HG03103 (cell line): ENCODE measurements around the gene ABCC8.

ENCODE experiments used
- ATAC-seq: cut with Tn5 transposase; IDR thresholded peaks from one replicate; pipeline ENCODE4 v1.9.1; 2021; ENCODE audit warnings: low read depth; ENCODE audit not compliant: unreplicated experiment

Gene ABCC8

DNA sequence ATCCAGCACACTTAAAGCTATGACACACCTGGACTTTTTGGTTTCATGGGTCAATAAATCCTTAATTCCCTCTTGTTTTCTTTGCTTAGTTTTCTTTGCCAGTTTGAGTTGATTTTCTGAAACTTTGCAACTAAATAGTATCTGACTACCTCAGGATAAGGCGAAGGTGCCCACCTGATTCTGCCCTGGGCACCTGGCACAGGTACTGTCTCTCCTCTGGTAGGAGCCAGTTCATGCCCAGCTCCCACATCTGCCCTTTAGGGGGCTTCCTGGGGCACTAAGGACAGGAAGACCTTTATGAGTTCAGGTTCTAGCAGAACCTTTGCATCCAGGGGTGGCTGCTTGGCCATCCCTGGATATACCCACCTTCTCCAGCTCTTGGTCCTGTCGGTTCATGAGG lies 68.6 kb downstream of the ABCC8 start:
- ATAC-seq, result no peak

DNA sequence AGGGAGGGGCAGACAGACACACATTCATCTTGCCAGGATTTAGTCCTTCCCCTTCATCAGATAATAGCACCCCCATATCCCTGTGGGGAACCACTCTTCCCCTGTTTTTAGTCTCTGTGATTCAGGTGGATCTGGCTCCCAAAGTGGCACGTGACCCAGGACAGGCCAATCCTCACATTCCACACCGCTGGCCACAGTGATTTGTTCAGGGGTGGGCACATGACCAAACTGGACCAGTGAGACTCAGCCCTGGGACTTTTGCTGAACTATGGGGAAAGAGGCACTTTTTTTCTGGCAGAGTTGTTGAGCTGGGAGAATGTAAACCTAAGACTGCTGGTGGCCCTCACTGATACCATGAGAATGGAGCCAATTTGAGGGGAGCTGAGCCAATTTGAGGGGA lies 69.1 kb downstream of the ABCC8 start:
- no peak for ATAC-seq

DNA sequence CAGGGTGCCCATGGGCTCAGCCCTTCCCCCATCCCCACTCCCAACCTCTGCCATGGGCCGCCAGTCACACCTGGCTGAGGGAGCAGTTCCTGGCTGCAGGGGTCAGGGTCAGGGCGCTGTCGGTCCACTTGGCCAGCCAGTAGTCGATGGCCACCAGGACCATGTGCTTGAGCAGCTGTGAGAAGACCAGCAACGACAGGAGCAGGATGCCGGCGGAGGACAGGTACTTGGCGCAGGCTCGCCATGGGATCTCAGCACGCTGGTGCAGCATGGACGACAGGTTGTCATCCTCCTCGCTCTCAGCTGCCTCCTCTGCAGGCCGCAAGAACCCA lies 69.9 kb downstream of the ABCC8 start:
- ATAC-seq, result no peak

DNA sequence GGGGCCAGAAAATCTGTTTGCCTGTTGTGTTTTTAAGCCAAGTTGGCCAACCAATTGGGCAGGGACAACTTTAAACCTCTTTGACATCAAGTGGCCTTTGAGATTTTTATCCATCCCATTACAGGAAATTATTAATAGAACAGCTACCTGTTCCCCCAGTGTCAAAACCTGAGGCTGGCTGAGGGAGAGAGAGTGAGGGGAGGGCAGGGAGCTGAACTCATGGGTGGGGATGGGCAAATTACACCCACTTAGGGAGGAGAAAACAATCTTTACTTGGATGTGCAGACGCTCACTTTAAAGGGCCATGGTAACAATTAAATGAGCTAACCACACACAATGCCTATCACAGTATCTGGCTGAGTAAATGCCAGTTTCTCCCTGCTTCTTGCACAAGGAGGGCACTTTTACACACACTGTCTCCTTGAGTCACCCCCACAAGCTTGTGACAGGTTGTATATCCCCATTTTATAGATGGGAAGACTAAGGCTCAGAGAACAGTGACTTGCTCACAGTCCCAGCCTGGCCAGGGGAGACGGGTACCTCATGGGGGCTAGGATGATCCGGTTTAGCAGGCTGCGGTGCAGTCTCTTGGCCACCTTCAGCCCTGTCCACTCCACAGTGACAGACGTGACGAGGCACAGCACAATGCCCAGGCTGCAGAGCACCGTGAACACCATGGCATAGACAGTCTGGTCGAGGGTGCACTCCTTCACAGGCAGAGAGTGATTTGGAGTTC lies 70.4 kb downstream of the ABCC8 start:
- no peak for ATAC-seq

DNA sequence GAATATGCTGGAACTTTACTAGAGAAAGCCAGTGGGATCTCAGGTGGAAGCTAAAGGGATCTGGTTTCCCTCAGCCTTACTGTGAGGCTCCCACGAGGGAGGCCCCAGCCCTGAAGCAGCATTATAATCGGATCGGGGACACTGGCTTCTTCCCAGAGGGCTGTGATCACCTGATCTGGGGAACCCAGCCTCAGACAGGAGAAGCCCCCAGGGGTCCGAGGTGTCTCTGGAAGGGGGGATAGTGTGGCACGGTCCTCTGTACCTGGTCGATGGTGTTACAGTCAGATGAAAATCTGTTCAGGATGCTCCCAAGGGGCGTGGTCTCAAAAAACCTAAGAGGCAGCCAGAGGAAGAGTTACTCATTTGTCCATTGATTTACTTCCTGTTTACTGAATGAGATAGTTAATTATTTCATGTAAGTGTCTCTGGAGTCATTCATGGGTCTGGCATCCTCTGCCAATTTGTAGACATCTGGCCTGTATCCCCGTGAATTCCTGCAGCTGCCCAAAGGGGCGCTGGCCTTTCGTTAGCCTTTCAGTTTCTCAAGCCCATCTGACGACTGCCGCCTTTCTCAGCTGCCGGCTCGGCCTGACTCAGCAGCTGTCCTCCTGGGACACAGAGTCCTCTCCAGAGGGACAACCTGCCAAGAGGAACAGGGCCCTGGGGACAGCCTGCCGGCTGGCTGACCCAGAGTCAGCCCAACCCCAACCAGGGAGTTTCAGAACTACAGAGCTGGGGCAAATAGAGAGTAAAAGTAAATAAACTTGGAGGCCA lies 71.2 kb downstream of the ABCC8 start:
- no peak for ATAC-seq

DNA sequence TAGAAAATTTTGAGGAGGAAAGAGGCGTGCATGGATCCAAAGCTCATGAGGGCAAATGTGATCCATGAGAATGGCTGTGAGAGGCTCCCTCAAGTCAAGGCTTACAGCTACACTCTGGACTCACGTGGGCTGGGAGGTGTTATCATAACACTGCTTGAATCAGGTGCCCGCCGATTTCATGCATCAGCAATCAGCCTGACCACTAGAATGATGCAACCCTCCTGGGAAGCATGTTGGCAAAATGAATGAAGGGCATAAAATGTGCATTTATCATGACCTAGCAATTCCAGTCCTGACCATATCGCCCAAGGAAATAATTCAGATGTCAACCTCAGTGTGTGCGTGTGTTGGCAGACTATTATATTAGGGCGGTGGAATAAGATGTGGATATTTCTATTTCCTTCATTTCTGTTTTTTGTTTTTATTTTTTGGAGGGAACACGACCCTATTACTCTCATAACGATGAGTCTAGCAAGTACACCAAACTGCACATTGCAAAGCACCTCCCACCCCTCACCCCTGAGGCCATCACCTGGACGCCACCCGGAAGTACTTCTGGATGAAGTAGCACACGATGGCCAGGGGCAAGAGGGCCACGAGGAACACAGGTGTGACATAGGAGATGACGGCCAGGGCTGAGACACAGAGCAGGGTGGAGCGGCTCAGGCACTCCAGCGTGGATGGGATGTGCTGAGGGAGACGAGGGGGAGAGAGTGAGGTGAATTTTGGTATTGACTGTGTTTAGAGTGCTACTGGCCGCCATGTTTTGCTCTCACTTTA lies 72.5 kb downstream of the ABCC8 start:
- ATAC-seq, result no peak

DNA sequence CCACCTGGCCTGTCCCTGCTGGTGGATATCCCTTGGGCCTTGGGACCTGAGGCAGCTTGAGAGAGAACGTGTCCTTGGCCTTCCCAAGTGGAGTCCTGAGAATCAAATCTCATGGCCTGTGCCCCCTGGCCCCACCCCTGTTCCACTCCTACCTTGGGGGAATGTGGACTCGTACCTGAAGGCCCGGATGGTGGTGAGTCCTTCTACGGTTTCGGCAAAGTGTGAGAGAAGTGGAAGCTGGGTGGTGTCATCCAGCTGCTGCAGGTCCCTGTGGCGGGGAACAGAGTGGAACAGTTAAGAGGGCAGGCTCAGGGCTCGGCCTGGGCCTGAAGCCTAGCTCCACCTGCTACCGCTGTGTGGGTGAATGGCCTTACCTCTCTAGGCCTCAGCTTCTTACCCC lies 74.2 kb downstream of the ABCC8 start:
- no peak for ATAC-seq

DNA sequence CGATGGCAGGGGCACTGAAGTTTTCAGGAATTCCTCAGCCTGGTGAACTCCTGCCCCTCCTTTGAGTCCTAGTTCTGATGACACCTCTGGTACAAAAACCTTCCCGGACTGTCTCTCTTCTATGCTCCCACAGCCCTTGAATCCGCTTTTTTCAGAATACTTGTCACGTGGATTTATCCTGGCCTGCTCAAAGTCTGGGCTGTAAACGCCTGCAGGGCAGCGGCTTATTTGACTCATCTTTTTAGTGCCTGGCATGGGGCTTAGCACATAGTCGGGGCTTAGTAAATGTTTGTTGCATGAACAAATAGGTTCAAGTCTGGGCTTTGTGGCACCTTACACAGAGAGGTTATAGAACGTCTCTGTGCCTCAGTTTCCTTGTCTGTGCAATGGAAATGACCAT lies 74.8 kb downstream of the ABCC8 start:
- ATAC-seq, result no peak

DNA sequence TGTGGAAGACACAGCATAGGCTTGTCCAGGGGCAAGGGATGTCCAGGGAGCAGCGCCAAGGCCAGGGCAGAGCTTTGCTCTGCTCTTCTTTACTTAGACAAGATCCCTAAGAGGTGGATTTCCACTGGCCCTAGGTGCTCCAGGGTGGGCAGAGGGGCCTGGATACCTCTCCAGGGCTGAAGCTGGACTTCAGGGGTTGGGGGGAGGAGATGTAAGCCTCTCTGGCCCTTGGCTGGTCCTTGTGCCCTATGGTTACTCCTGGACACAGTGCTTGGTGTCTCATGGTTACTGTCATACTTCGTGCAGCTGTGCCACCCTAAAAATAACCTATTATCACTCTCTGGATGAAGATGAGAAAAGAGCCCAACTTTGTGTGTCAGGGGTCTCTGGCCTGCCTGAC lies 75.3 kb downstream of the ABCC8 start:
- no peak for ATAC-seq

DNA sequence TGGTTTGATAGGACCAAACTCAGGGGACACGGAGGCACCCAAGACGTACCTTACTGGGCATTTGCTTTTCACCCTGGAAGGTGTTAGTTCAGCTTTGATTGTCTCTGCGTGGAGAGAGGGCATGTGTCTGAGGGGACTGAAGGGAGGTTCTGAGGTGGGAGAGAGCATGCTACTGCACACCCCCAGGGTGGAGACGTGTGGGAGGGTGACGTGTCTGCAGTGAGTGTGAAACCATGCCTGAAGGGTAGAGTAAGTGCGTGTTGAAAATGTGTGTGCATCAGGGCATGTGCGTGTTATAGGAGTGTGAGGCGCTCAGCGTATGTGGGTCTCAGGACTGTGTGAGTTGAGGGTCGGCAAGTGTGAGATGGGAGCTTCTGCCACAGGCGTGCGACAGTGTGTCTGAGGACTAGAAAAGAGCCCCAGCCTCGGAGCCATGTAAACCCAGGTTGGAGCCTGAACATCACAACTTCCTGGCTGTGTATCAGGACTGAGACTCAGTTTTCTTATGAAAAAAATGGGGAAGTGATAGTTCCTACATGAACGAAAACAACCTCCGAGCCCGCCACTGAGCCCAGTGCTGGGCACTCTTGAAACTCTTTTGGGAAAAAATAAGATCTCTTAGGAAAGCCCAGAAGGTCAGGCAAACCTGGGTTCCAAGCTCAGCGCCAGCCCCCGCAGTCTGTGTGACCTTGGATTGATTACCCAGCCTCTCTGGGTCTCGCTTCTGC lies 76.4 kb downstream of the ABCC8 start:
- ATAC-seq, result no peak

DNA sequence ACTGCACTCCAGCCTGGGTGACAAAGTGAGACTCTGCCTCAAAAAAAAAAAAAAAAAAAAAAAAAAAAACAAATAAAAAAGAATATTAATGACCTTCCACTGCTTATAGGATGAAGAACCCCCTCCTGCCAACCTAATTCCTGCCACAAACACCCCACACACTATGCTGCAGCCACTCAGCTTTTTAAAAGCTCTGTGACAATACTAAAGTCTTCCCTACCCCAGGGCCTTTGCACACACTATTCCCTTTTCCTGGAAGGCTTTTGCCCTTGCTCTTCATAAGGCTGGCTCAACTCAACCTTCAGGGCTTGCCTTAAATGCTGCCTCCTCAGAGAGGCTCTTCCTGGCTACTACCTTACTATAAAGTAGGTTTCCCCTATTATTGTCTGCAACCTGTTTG lies 77.4 kb downstream of the ABCC8 start:
- no peak for ATAC-seq

DNA sequence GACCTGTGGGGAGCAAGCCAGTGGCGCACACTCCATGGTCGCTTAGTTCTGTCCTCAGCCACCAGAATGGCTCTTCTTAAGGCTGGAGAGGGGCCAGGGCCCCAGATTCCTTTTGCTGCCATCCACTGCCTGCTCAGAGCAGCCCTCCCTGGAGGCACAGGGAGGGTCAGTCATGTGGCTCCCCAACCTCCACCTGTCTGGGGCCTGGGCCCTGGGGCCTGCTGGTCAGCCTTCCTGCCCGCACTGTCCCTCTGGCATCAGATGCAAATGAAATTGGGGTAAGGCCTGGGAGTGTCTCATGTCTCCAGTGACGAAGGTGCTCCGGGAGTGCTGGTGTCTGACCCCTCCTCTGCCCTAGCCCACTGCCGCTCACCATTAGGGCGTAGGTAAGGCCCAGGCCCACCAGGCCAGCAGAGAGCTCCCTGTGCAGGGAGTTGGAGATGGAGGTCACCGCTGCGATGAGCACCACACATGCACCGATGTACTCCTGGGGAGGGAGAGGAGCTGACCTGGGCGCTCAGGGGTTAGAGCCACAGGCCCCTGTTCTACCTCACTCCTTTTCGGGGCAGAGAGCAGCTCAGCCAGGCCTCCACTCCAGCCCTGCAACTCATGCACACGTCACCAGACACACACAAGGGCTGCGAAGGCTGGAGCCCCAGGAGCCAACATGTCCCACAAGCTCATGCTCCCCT lies 79.2 kb downstream of the ABCC8 start:
- no peak for ATAC-seq

DNA sequence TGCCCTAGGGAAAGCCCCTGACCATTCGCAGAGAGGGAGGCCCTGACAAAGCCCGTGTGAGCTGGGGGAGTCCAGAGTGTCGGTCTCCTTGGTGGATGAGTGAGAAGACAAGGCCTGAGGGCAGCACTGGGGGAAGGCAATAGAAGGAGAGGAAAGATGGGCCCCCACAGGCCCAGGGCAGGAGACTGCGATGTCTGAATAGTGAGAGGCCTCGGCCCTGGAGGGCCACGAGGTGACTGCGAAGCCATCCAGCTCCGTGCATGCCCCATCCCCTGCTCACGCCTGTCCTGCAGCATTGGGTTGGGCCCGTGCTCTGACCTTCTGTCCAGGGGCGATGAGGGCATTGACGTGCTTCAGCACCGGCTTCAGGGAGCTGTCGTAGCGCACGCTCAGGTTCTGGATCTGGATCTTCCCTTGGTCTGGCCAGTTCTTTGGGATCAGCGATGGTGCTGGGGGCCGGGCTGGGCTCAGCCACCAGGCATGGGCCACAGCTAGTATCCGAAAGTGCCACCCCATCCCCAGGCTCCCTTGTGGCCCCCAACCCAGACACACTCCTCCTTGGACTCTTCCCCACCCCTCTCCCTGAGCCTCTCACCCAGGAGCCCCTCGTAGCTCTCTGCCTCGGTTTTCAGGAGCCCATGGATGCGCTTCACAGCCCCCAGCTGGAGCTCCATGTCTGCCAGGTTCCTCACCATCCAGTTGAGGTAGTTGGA lies 79.9 kb downstream of the ABCC8 start:
- no peak for ATAC-seq

DNA sequence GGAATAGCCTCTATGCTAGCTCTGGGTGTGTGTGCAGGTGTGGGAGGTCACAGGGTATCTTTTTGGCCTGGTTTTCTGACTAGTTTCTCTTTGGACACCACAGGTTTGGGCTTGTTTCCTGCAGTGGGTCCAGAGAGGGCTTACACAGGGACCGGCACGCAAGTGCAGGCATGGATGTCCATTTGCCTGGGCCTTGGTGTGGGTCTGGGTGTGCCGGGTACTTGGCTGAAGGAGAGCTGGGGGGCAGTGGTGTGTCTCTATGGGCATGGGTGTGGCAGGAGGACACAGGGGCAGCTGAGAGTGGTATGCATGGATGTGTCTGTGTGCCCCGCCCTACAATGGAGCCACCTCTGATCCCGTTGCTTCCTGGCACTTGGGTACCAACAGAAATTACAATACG lies 80.7 kb downstream of the ABCC8 start:
- ATAC-seq, result no peak

DNA sequence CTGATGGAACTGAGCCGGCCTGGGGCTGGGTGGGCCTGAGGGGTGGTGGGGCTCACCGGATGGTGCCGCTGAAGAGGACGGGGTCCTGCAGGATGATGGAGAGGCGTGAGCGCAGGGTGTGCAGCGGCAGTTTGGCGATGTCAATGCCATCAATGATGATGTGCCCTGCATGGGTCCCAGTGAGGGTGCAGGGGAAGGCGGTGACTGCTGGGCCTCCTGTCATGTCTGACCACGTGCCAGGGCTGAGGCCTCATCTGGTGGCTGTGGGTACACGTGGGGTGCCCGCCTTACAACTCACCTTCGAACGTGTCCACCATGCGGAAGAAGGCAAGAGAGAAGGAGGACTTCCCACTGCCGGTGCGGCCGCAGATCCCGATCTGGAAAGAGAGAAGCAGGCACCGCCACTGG lies 81.1 kb downstream of the ABCC8 start:
- ATAC-seq, result no peak

DNA sequence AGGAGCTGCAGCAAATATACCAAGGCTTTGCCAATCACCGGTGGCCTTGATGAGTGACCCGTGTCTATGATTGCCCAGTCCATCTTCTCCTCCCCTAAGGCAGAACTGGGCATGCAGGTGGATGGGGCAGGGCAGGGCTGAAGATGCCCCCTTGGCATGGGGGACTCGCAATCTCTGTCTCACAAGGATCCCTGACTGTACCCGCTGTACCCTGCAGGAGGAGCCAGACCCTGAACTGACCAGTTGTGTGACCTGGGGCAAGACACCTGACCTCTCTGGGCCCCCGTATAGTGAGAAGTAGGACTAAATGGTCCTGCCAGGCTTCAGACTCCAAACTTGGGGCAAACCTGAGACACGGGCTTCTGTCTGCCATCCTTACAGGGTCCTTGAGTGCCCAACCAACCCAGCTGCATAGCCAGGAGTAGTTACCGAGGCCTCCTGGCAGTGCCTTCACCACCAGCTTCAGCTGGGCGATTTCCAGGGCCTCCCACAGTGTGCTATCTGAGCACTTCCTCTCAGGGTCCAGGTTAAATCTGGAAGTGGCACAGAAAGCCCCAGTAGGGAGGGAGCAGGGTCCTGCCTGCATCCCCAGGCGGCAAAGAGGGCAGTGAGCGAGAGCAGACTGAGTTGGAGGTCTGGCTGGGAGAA lies 81.8 kb downstream of the ABCC8 start:
- ATAC-seq, result no peak

DNA sequence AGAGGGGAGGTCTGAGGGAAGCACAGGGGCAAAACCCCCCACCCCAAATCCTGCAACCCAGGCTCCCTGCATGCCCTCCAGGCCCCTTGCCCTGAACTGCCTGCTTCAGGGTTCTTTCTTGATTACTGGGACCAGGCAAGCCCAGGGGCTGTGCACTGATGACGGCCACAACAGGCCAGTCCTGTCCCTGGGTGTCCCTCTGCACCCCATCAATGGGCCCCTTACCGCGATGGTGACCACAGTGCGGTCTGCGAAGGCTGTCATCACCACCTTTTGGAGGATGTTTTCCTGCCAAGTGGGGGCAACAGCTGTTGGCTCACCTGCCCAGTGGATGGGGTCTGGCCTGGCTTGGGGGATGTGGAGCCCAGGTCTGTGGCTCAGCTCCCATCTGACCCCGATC lies 83.2 kb downstream of the ABCC8 start:
- ATAC-seq, result no peak

DNA sequence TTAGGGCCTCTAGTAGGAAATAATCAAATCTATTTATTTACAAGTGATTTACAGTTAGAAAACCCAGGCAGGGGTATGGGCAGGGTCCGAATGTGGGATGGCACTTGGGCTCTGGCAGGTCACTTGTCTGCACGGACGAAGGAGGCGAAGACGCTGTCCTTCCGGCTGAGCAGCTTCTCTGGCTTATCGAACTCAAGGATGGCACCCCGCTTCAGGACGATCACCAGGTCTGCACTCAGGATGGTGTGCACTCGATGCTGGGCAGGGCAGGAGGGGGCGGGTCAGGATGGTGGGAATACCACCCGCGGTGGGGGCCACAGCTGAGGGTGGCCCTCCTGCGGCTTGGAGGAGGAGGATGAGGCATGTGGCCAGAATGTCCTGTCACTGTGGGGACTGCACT lies 83.8 kb downstream of the ABCC8 start:
- ATAC-seq, result no peak
